CD4-positive, CD25-positive, alpha-beta regulatory T cell (primary cell): ENCODE results near the gene DCAF5. TPM values are rescaled to one million over a fixed set of nuclear protein-coding genes. Genes with fewer than 3 reads are reported as not detected.
"Not testable (repeated sequence)": the region's sequence is repeated elsewhere in the genome, so short reads cannot be mapped to it uniquely, and the experiment has no call there.

ENCODE experiments used
- ATAC-seq, 2 donors: fragments of 150-1000 bp; cut with Tn5 transposase; one replicate each; pipeline ENCODE4 v1.10.0; 2021; ENCODE audit warnings: low read depth in 2 of 2, moderate number of reproducible peaks in 2 of 2, moderate library complexity in 1 of 2
- DNase-seq, 3 donors: peaks; one replicate each; pipeline versions ENCODE4 v3.0.0 to v3.0.0-alpha.2; 2012 to 2022; ENCODE audit warnings: mixed read lengths in 1 of 3
- H3K27ac ChIP-seq: one replicate; pipeline ENCODE4 v1.7.0; 2013; ENCODE audit warnings: mild to moderate bottlenecking, low read length; ENCODE audit not compliant: insufficient read depth, poor library complexity, severe bottlenecking
- H3K27me3 ChIP-seq: one replicate; pipeline ENCODE4 v1.7.0; 2013; ENCODE audit warnings: low read length; ENCODE audit not compliant: control insufficient read depth, insufficient read depth
- H3K36me3 ChIP-seq: one replicate; pipeline ENCODE4 v1.7.0; 2013; ENCODE audit warnings: mild to moderate bottlenecking, low read length, moderate library complexity; ENCODE audit not compliant: control insufficient read depth, insufficient read depth
- H3K4me1 ChIP-seq: 2 replicates; pipeline ENCODE4 v1.7.0; 2013; ENCODE audit warnings: mild to moderate bottlenecking, low read length; ENCODE audit not compliant: insufficient read depth, control insufficient read depth, poor library complexity, severe bottlenecking
- H3K4me3 ChIP-seq: one replicate; pipeline ENCODE4 v1.7.0; 2013; ENCODE audit warnings: low read depth, mild to moderate bottlenecking, low read length, moderate library complexity
- H3K9me3 ChIP-seq, 2 experiments: 1 replicate in 1 of 2; 2 replicates in 1 of 2; pipeline ENCODE4 v1.7.0; 2013; ENCODE audit warnings: low read length in 2 of 2, mild to moderate bottlenecking in 1 of 2, moderate library complexity in 1 of 2; ENCODE audit not compliant: control insufficient read depth in 2 of 2
- H3K27ac Mint-ChIP-seq, 3 donors: one replicate each; pipeline ENCODE4 v1.8.0; 2020 to 2022; ENCODE audit warnings: mild to moderate bottlenecking in 3 of 3, mixed read lengths in 3 of 3, moderate library complexity in 2 of 3
- H3K27me3 Mint-ChIP-seq: one replicate; pipeline ENCODE4 v1.8.0; 2022; ENCODE audit warnings: mild to moderate bottlenecking, mixed read lengths
- H3K36me3 Mint-ChIP-seq: one replicate; pipeline ENCODE4 v1.8.0; 2020; ENCODE audit warnings: mixed read lengths
- H3K4me1 Mint-ChIP-seq, 4 donors: one replicate each; pipeline ENCODE4 v1.8.0; 2020 to 2022; ENCODE audit warnings: mixed read lengths in 4 of 4, mild to moderate bottlenecking in 1 of 4
- H3K4me3 Mint-ChIP-seq, 4 donors: one replicate each; pipeline ENCODE4 v1.8.0; 2020 to 2022; ENCODE audit warnings: mild to moderate bottlenecking in 4 of 4, mixed read lengths in 4 of 4, moderate library complexity in 3 of 4
- H3K9me3 Mint-ChIP-seq, 7 donors: one replicate each; pipeline ENCODE4 v1.8.0; 2020 to 2022; ENCODE audit warnings: mixed read lengths in 7 of 7, mild to moderate bottlenecking in 3 of 7, moderate library complexity in 2 of 7
- polyA plus RNA-seq, 4 donors: library from polyadenylated mRNA; unstranded; fragments of 300-500 nt; fragmentation: Illumina TruSeq; gene quantifications; one replicate each; pipeline ENCODE4 v1.2.3, GENCODE V29; 2021
- total RNA-seq: library from RNA; stranded (reverse); gene quantifications from one replicate; pipeline ENCODE4 v1.2.3, GENCODE V29; 2022

Gene DCAF5
- total and polyA plus RNA-seq, 5 donors from 2014 or later = 43.9 to 56.9 (median 53.5) TPM

DNA sequence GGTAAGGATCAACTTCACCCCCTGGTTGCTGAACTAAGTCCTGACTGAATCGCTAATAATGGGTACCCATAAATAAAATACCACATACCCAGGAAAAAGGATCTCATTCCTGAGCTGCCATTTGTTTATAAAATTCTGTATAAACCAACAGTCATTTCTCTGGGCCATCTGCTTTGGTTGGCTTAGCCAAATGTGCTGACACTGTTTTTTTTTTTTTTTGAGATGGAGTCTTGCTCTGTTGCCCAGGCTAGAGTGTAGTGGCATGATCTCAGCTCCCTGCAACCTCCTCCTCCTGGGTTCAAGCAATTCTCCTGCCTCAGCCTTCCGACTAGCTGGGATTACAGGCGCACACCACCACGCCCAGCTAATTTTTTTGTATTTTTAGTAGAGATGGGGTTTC is 87.0 kb downstream of the DCAF5 start:
- H3K27ac ChIP-seq, H3K27me3 ChIP-seq, H3K27ac Mint-ChIP-seq, H3K9me3 Mint-ChIP-seq, H3K9me3 ChIP-seq, H3K4me3 ChIP-seq, H3K4me1 Mint-ChIP-seq, ATAC-seq, H3K4me3 Mint-ChIP-seq, H3K27me3 Mint-ChIP-seq, H3K4me1 ChIP-seq, DNase-seq: not testable (repeated sequence)
- peaks cover 48% of the 10 kb centered on the region for H3K36me3 ChIP-seq
- peaks cover 41% of the 10 kb centered on the region for H3K36me3 Mint-ChIP-seq

GRCh38 chr14:69064596-69064995 is 88.3 kb downstream of the DCAF5 start:
- H3K9me3 Mint-ChIP-seq = no peaks in the 10 kb centered on the region
- Histone ChIP-seq H3K36me3 (peaks cover 49% of the 10 kb centered on the region), H3K4me1 (no peaks in the 10 kb centered on the region), H3K27ac (no peak overlapping the region), H3K9me3 (no peaks in the 10 kb centered on the region), H3K4me3 (no peak overlapping the region), H3K27me3 (no peaks in the 10 kb centered on the region)
- DNase-seq (no peak), ATAC-seq (no peak)
- no peaks in the 10 kb centered on the region for H3K27me3 Mint-ChIP-seq
- H3K36me3 Mint-ChIP-seq = peaks cover 40% of the 10 kb centered on the region
- no peak overlapping the region for H3K27ac Mint-ChIP-seq
- H3K4me3 Mint-ChIP-seq = no peak overlapping the region
- H3K4me1 Mint-ChIP-seq = peaks cover 4 to 7% (median 5%) of the 10 kb centered on the region in 4 donors

- Mint-ChIP-seq H3K27me3 (no peaks in the 10 kb centered on the region), H3K4me1 (peaks cover 0 to 10% (median 5%) of the 10 kb centered on the region in 4 donors), H3K4me3 (no peak overlapping the region), H3K9me3 (no peaks in the 10 kb centered on the region), H3K27ac (peak overlapping the region in 2 of 3 donors; percentile 33 to 65), H3K36me3 (peaks cover 35% of the 10 kb centered on the region)
- no peaks in the 10 kb centered on the region for H3K9me3 ChIP-seq
- H3K27me3 ChIP-seq = no peaks in the 10 kb centered on the region
- H3K4me1 ChIP-seq = no peaks in the 10 kb centered on the region
- ATAC-seq (no peak), DNase-seq (no peak)
- H3K27ac ChIP-seq = no peak overlapping the region
- H3K36me3 ChIP-seq = peaks cover 74% of the 10 kb centered on the region
- H3K4me3 ChIP-seq = no peak overlapping the region
Observed at GRCh38 chr14:69059658-69060623, 93.0 kb downstream of the DCAF5 start.

GRCh38 chr14:69055999-69056788 is 96.7 kb downstream of the DCAF5 start:
- Mint-ChIP-seq H3K9me3 (no peaks in the 10 kb centered on the region), H3K4me3 (no peak overlapping the region), H3K27ac (peak overlapping the region in 2 of 3 donors; percentile 28 to 48), H3K4me1 (peaks cover 0 to 12% (median 7%) of the 10 kb centered on the region in 4 donors), H3K27me3 (no peaks in the 10 kb centered on the region), H3K36me3 (peaks cover 30% of the 10 kb centered on the region)
- no peaks in the 10 kb centered on the region for H3K9me3 ChIP-seq
- H3K27ac ChIP-seq = no peak overlapping the region
- no peaks in the 10 kb centered on the region for H3K27me3 ChIP-seq
- DNase-seq (peak in 2 of 3 donors; percentile 13 to 44), ATAC-seq (no peak)
- no peaks in the 10 kb centered on the region for H3K4me1 ChIP-seq
- no peak overlapping the region for H3K4me3 ChIP-seq
- H3K36me3 ChIP-seq = peaks cover 71% of the 10 kb centered on the region

GRCh38 chr14:69055125-69055524 is 97.8 kb downstream of the DCAF5 start:
- H3K36me3 Mint-ChIP-seq = peaks cover 29% of the 10 kb centered on the region
- no peaks in the 10 kb centered on the region for H3K27me3 Mint-ChIP-seq

GRCh38 chr14:69054030-69054429 is 98.9 kb downstream of the DCAF5 start:
- Mint-ChIP-seq H3K36me3 (peaks cover 24% of the 10 kb centered on the region), H3K27me3 (no peaks in the 10 kb centered on the region), H3K4me3 (no peak overlapping the region), H3K9me3 (no peaks in the 10 kb centered on the region), H3K27ac (no peak overlapping the region), H3K4me1 (peaks cover 0 to 13% (median 7%) of the 10 kb centered on the region in 4 donors)
- H3K27me3 ChIP-seq = no peaks in the 10 kb centered on the region
- H3K9me3 ChIP-seq = no peaks in the 10 kb centered on the region
- DNase-seq (no peak), ATAC-seq (no peak)
- no peak overlapping the region for H3K27ac ChIP-seq
- no peaks in the 10 kb centered on the region for H3K4me1 ChIP-seq
- H3K36me3 ChIP-seq = peaks cover 55% of the 10 kb centered on the region
- H3K4me3 ChIP-seq = no peak overlapping the region

More at GRCh38 chr14:69055125-69055524, 97.8 kb downstream of the DCAF5 start:
- Mint-ChIP-seq H3K27ac (no peak overlapping the region), H3K9me3 (no peaks in the 10 kb centered on the region), H3K4me1 (peaks cover 0 to 16% (median 7%) of the 10 kb centered on the region in 4 donors), H3K4me3 (no peak overlapping the region)
- Histone ChIP-seq H3K4me1 (no peaks in the 10 kb centered on the region), H3K27ac (no peak overlapping the region), H3K36me3 (peaks cover 66% of the 10 kb centered on the region), H3K27me3 (no peaks in the 10 kb centered on the region), H3K9me3 (no peaks in the 10 kb centered on the region), H3K4me3 (no peak overlapping the region)
- DNase-seq (no peak), ATAC-seq (no peak)

DNA sequence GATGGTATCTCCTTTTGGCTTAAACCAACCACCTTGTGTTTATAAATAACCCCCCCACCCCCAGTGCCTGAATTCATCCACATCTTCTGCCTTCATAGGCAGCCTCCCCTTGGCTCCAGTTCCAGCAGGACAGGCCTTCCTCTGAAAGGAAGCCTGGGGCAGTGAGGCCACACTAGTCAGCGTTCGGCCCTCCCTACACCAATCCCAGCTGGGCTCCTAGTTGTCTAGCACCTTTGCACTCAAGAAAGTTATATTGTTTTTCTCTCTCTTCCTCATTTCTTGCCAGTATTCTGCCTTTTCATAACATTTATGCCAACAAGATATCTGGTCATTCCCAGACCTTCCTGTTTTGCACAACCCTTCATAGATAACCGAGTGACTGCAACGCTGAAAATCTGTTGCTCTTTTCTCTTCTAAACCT is 100.7 kb downstream of the DCAF5 start:
- no peak for ATAC-seq
- no peaks in the 10 kb centered on the region for H3K9me3 Mint-ChIP-seq
- H3K27ac ChIP-seq = no peak overlapping the region

More for the DNA sequence above, 100.7 kb downstream of the DCAF5 start:
- Mint-ChIP-seq H3K4me1 (peaks cover 0 to 12% (median 9%) of the 10 kb centered on the region in 4 donors), H3K27ac (peak overlapping the region; percentile 2 to 73 (median 64)), H3K4me3 (no peak overlapping the region), H3K27me3 (no peaks in the 10 kb centered on the region), H3K36me3 (peaks cover 24% of the 10 kb centered on the region)
- no peaks in the 10 kb centered on the region for H3K9me3 ChIP-seq
- DNase-seq = no peak
- H3K27me3 ChIP-seq = no peaks in the 10 kb centered on the region
- no peak overlapping the region for H3K4me3 ChIP-seq
- H3K36me3 ChIP-seq = peaks cover 43% of the 10 kb centered on the region
- H3K4me1 ChIP-seq = no peaks in the 10 kb centered on the region
